ENCODE data around the gene SIAH1. TPM values are rescaled to one million over a fixed set of nuclear protein-coding genes. Genes with fewer than 3 reads are reported as not detected.

The SIAH1 gene
- total and polyA plus RNA-seq, 9 of the 15 experiments (the other 6 are each of a cell fraction or from before 2014, with no cell fraction given): 4.1 to 14.3 (median 12.5) TPM

DNA sequence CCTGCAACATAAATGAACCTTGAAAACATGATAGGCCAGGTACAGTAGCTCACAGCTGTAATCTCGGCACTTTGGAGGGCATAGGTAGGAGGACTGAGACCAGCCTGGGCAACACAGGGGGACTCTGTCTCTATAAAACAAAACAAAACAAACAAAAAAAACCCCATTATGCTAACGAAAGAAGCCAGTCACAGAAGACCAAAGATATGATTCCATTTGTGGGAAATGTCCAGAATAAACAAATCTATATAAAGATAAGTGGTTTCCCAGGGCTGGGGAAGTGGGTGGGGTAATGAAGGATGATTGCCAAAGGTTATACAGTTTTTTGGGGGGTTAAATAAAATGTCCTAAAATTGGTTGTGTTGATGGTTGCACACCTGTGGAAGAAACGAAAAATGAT is 36.5 kb upstream of the SIAH1 start:
- POLR2A ChIA-PET: interaction anchor here (1.1 kb wide), 1 partner anchor 28 kb away, joined by 3 read pairs; no protein-coding TSS in a partner anchor
- intact Hi-C loops (cut with micrococcal nuclease) (no loop called here), in situ Hi-C loops (cut with MboI) (no loop called here)
- Histone ChIP-seq H3K9ac (ENCODE audit: insufficient read depth in 1 of 2, low read depth in 2 of 2, low read length in 2 of 2) (no peak overlapping the region), H3K9me3 (replicated peaks; ENCODE audit: control insufficient read depth, insufficient read depth, low read depth, low read length) (no peaks in the 10 kb centered on the region), H4K20me1 (replicated peaks; ENCODE audit: control insufficient read depth, insufficient read depth, low read length) (no peaks in the 10 kb centered on the region), H3K27me3 (ENCODE audit: control insufficient read depth in 2 of 2, insufficient read depth in 2 of 2, low read length in 2 of 2) (peaks cover 6 to 9% of the 10 kb centered on the region in 2 experiments), H2AFZ (ENCODE audit: low read depth, low read length) (no peak overlapping the region), H3K4me1 (replicated peaks in 1 of 2; ENCODE audit: control insufficient read depth in 2 of 2, insufficient read depth in 2 of 2, low read length in 2 of 2) (peaks cover 0 to 2% of the 10 kb centered on the region in 2 experiments; a peak in 1 of 5 replicates), H3K4me3 (no peak overlapping the region), H3K79me2 (ENCODE audit: control insufficient read depth, insufficient read depth, low read length) (no peaks in the 10 kb centered on the region), H3K9me1 (ENCODE audit: control insufficient read depth, insufficient read depth, low read length) (no peaks in the 10 kb centered on the region), H3K4me2 (ENCODE audit: insufficient read depth, low read length) (no peak overlapping the region), H3K27ac (ENCODE audit: extremely low read depth, low read depth, low read length) (no peak overlapping the region), H3K36me3 (ENCODE audit: control insufficient read depth, insufficient read depth, low read length) (no peaks in the 10 kb centered on the region)
- ATAC-seq (no peak), DNase-seq (ENCODE audit: extremely low read depth in 1 of 4, low spot score in 3 of 4) (no peak), FAIRE-seq (no peak)
- TF ChIP-seq ZNF324 (CRISPR knock-in tag; IDR thresholded peaks at IDR 0.05): no peak
- TF ChIP-seq, protein P1, sequence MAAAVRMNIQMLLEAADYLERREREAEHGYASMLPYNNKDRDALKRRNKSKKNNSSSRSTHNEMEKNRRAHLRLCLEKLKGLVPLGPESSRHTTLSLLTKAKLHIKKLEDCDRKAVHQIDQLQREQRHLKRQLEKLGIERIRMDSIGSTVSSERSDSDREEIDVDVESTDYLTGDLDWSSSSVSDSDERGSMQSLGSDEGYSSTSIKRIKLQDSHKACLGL (CRISPR knock-in tag; IDR thresholded peaks at IDR 0.05; ENCODE audit: borderline replicate concordance, poor library complexity, severe bottlenecking): no peak
- TF ChIP-seq, protein P2, sequence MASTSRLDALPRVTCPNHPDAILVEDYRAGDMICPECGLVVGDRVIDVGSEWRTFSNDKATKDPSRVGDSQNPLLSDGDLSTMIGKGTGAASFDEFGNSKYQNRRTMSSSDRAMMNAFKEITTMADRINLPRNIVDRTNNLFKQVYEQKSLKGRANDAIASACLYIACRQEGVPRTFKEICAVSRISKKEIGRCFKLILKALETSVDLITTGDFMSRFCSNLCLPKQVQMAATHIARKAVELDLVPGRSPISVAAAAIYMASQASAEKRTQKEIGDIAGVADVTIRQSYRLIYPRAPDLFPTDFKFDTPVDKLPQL (IDR thresholded peaks at IDR 0.05; ENCODE audit: extremely low read depth, insufficient read length): no peak
- TF ChIP-seq GATA2 (CRISPR knock-in tag; IDR thresholded peaks at IDR 0.05): no peak
- no peak for TF ChIP-seq MXI1 (IDR thresholded peaks at IDR 0.05; ENCODE audit: low read depth, low read length)
- TF ChIP-seq, protein P3, sequence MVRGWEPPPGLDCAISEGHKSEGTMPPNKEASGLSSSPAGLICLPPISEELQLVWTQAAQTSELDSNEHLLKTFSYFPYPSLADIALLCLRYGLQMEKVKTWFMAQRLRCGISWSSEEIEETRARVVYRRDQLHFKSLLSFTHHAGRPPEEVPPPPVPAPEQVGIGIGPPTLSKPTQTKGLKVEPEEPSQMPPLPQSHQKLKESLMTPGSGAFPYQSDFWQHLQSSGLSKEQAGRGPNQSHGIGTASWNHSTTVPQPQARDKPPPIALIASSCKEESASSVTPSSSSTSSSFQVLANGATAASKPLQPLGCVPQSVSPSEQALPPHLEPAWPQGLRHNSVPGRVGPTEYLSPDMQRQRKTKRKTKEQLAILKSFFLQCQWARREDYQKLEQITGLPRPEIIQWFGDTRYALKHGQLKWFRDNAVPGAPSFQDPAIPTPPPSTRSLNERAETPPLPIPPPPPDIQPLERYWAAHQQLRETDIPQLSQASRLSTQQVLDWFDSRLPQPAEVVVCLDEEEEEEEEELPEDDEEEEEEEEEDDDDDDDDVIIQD (CRISPR knock-in tag; IDR thresholded peaks at IDR 0.05): no peak
- no peak for TF ChIP-seq ZFX (CRISPR knock-in tag; IDR thresholded peaks at IDR 0.05)
- TF ChIP-seq TAF7 (tag; IDR thresholded peaks at IDR 0.05): no peak
- TF ChIP-seq XRCC4 (IDR thresholded peaks at IDR 0.05; ENCODE audit: extremely low read depth, insufficient read depth, insufficient read length): no peak
- TF ChIP-seq MAFK (IDR thresholded peaks at IDR 0.05; ENCODE audit: low read length): no peak
- no peak for TF ChIP-seq E2F3 (CRISPR knock-in tag; IDR thresholded peaks at IDR 0.05)
- CTCF ChIA-PET (ENCODE audit: low intra/inter-chr PET ratio): no interaction called here
- WGBS (ENCODE audit: insufficient coverage, low coverage, missing lambda C conversion rate): 0% methylated on average over 3 of the region's 3 CpGs
- no TSS peak for BruUV-seq (replicated peaks)

Data from K562 (cell line).